C4-2B (cell line): ENCODE results near the gene DEGS1.
A peak's percentile ranks its signal among the peaks of the same experiment; 100 is the strongest.

Experiments used
- H3K27ac ChIP-seq: fragments of 450-650 bp; 2 replicates; pipeline ENCODE4 v1.5.1; 2017
- CTCF ChIP-seq: fragments of 450-650 bp; conservative IDR thresholded peaks from 2 replicates; pipeline ENCODE4 v1.5.1; 2017; ENCODE audit warnings: mild to moderate bottlenecking
- ZFX ChIP-seq: fragments of 450-650 bp; IDR thresholded peaks from 2 replicates; pipeline ENCODE4 v1.6.1; 2017

Gene DEGS1

GRCh38 chr1:224216382-224216781, 33.3 kb downstream of the DEGS1 start:
- no peak for TF ChIP-seq ZFX
- no peak for TF ChIP-seq CTCF
- no peak overlapping the region for H3K27ac ChIP-seq

GRCh38 chr1:224217655-224218623, 34.9 kb downstream of the DEGS1 start:
- no peak for TF ChIP-seq CTCF
- no peak for TF ChIP-seq ZFX
- H3K27ac ChIP-seq: no peak overlapping the region

GRCh38 chr1:224219011-224219611, 36.1 kb downstream of the DEGS1 start:
- no peak for TF ChIP-seq CTCF
- no peak for TF ChIP-seq ZFX
- peak overlapping the region; percentile 1; the same call in 1 of the 2 replicates for H3K27ac ChIP-seq

GRCh38 chr1:224219612-224220059, 36.6 kb downstream of the DEGS1 start:
- H3K27ac ChIP-seq: peak overlapping the region; percentile 1; the same call in 1 of the 2 replicates
- TF ChIP-seq CTCF (no peak), ZFX (no peak)

GRCh38 chr1:224223819-224224714, 41.0 kb downstream of the DEGS1 start:
- no peak overlapping the region for H3K27ac ChIP-seq
- TF ChIP-seq ZFX (no peak), CTCF (no peak)

GRCh38 chr1:224226849-224227502, 43.9 kb downstream of the DEGS1 start:
- H3K27ac ChIP-seq: no peak overlapping the region

More at GRCh38 chr1:224226849-224227502, 43.9 kb downstream of the DEGS1 start:
- TF ChIP-seq CTCF (no peak), ZFX (no peak)
